Loucy (cell line): ENCODE data around the gene CACNB2.

ENCODE experiments used
- EZH2phosphoT487 ChIP-seq: fragments of 200-600 bp; IDR thresholded peaks from 2 replicates; pipeline ENCODE4 v1.6.1; 2018; ENCODE audit warnings: antibody characterized with exemption, mild to moderate bottlenecking, moderate library complexity, borderline replicate concordance
- TF ChIP-seq, protein P1 (sequence below): fragments of 200-600 bp; sonication (generic); conservative IDR thresholded peaks from 2 replicates; pipeline ENCODE4 v1.5.1; 2014; ENCODE audit warnings: mild to moderate bottlenecking, antibody characterized with exemption, low read length

DNA sequence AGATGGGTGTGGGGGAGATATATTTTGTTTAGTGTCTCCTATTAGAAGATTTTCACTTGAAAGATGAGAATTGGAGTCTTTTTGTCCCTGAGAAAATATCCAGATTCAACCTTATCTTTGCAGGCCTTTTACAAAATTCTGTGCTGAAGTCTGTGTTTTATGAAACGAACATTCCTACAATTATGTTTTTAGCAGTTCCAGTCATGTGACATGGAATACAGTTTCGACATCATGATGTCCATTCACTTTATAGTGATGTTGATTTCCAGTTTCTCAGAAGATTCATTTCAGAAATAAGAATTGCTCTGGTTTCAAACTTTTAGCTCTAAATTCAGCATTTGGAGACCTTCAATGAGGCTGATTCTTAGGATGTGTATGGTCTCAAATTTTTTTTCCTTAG lies 54.4 kb downstream of the CACNB2 start:
- TF ChIP-seq, protein P1, sequence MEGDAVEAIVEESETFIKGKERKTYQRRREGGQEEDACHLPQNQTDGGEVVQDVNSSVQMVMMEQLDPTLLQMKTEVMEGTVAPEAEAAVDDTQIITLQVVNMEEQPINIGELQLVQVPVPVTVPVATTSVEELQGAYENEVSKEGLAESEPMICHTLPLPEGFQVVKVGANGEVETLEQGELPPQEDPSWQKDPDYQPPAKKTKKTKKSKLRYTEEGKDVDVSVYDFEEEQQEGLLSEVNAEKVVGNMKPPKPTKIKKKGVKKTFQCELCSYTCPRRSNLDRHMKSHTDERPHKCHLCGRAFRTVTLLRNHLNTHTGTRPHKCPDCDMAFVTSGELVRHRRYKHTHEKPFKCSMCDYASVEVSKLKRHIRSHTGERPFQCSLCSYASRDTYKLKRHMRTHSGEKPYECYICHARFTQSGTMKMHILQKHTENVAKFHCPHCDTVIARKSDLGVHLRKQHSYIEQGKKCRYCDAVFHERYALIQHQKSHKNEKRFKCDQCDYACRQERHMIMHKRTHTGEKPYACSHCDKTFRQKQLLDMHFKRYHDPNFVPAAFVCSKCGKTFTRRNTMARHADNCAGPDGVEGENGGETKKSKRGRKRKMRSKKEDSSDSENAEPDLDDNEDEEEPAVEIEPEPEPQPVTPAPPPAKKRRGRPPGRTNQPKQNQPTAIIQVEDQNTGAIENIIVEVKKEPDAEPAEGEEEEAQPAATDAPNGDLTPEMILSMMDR: no peak
- no peak for TF ChIP-seq EZH2phosphoT487
